ENCODE measurements around the gene CACNA1B. TPM values are rescaled to one million over a fixed set of nuclear protein-coding genes. Genes with fewer than 3 reads are reported as not detected.

Gene CACNA1B
- total and polyA plus RNA-seq, 2 of the 4 experiments (the other 2 are of a cell fraction) = 0.02 TPM; not detected in 1

DNA sequence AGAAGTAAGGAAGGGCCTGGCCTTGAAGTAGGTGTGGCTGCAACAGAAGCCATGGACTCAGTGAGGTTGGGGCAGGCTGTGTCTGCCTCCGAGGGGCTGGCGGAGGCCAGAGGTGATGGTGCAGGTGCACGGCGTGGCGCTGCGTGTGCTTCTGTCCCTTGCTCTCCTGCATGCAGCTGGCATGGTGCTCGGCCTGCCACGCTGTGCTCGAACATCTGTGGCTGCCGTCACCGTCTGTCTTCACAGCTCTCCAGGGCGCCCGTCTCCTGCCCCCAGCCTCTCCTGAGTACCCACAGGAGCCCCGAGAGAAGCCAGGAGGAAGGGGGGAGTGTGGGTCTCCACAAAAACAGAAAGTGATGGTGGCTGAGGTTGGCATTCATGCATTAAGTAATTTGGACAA is 193.7 kb downstream of the CACNA1B start:
- ATAC-seq (ENCODE audit: low read depth) = no peak
- no peak overlapping the region for H3K27ac ChIP-seq (ENCODE audit: insufficient read depth, low read length)
- H3K9me1 ChIP-seq (ENCODE audit: insufficient read depth, low read length) = no peaks in the 10 kb centered on the region
- no peak overlapping the region for H4K91ac ChIP-seq (ENCODE audit: insufficient read depth, low read depth, low read length)
- H3K23ac ChIP-seq (ENCODE audit: low read depth, low read length) = no peak overlapping the region
- in situ Hi-C loops (cut with MboI; ENCODE audit: low sequenced_read_pairs) (no loop called here), dilution Hi-C loops (cut with HindIII; ENCODE audit: low sequenced_read_pairs, unreplicated experiment) (no loop called here), intact Hi-C loops (cut with micrococcal nuclease) (no loop called here)
- no peak overlapping the region for H3K4me3 ChIP-seq (ENCODE audit: insufficient read depth, low read depth, low read length)
- H3K27me3 ChIP-seq (ENCODE audit: control insufficient read depth, insufficient read depth, low read length) = no peaks in the 10 kb centered on the region
- H3K14ac ChIP-seq (replicated peaks; ENCODE audit: low read depth, low read length) = no peak overlapping the region
- H2BK5ac ChIP-seq (ENCODE audit: low read depth, low read length, poor library complexity, severe bottlenecking) = no peak overlapping the region
- no peak for TF ChIP-seq POLR2A (IDR thresholded peaks at IDR 0.05; ENCODE audit: low read depth, low read length)
- no peak for TF ChIP-seq NFE2L2 (IDR thresholded peaks at IDR 0.05; ENCODE audit: low read depth, low read length)
- TF ChIP-seq CHD1 (IDR thresholded peaks at IDR 0.05; ENCODE audit: low read depth, low read length) = no peak
- no peak for TF ChIP-seq CEBPB (IDR thresholded peaks at IDR 0.05; ENCODE audit: low read depth, low read length)
- TF ChIP-seq FOS (IDR thresholded peaks at IDR 0.05; ENCODE audit: low read depth, low read length) = no peak
- no peak for TF ChIP-seq BHLHE40 (IDR thresholded peaks at IDR 0.05; ENCODE audit: low read depth, low read length)
- TF ChIP-seq SMC3 (IDR thresholded peaks at IDR 0.05; ENCODE audit: low read depth, low read length) = no peak
- TF ChIP-seq RFX5 (IDR thresholded peaks at IDR 0.05; ENCODE audit: low read depth, low read length) = no peak
- TF ChIP-seq, protein P1, sequence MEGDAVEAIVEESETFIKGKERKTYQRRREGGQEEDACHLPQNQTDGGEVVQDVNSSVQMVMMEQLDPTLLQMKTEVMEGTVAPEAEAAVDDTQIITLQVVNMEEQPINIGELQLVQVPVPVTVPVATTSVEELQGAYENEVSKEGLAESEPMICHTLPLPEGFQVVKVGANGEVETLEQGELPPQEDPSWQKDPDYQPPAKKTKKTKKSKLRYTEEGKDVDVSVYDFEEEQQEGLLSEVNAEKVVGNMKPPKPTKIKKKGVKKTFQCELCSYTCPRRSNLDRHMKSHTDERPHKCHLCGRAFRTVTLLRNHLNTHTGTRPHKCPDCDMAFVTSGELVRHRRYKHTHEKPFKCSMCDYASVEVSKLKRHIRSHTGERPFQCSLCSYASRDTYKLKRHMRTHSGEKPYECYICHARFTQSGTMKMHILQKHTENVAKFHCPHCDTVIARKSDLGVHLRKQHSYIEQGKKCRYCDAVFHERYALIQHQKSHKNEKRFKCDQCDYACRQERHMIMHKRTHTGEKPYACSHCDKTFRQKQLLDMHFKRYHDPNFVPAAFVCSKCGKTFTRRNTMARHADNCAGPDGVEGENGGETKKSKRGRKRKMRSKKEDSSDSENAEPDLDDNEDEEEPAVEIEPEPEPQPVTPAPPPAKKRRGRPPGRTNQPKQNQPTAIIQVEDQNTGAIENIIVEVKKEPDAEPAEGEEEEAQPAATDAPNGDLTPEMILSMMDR (conservative IDR thresholded peaks at IDR 0.05; ENCODE audit: low read depth, low read length) = no peak
- TF ChIP-seq MXI1 (IDR thresholded peaks at IDR 0.05; ENCODE audit: borderline replicate concordance, low read depth, low read length) = no peak
- TF ChIP-seq RAD21 (IDR thresholded peaks at IDR 0.05; ENCODE audit: low read length) = no peak
- TF ChIP-seq, protein P2, sequence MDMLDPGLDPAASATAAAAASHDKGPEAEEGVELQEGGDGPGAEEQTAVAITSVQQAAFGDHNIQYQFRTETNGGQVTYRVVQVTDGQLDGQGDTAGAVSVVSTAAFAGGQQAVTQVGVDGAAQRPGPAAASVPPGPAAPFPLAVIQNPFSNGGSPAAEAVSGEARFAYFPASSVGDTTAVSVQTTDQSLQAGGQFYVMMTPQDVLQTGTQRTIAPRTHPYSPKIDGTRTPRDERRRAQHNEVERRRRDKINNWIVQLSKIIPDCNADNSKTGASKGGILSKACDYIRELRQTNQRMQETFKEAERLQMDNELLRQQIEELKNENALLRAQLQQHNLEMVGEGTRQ (IDR thresholded peaks at IDR 0.05; ENCODE audit: low read depth, low read length) = no peak
- TF ChIP-seq RCOR1 (IDR thresholded peaks at IDR 0.05; ENCODE audit: insufficient replicate concordance, low read length) = no peak
- TF ChIP-seq MAFK (IDR thresholded peaks at IDR 0.05; ENCODE audit: low read depth, low read length) = no peak
- TF ChIP-seq MAZ (IDR thresholded peaks at IDR 0.05; ENCODE audit: borderline replicate concordance, low read depth, low read length) = no peak
- TF ChIP-seq, protein P3, sequence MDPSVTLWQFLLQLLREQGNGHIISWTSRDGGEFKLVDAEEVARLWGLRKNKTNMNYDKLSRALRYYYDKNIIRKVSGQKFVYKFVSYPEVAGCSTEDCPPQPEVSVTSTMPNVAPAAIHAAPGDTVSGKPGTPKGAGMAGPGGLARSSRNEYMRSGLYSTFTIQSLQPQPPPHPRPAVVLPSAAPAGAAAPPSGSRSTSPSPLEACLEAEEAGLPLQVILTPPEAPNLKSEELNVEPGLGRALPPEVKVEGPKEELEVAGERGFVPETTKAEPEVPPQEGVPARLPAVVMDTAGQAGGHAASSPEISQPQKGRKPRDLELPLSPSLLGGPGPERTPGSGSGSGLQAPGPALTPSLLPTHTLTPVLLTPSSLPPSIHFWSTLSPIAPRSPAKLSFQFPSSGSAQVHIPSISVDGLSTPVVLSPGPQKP (IDR thresholded peaks at IDR 0.05; ENCODE audit: borderline replicate concordance, low read depth, low read length) = no peak
- H3K18ac ChIP-seq (ENCODE audit: low read depth, low read length) = no peak overlapping the region
- WGBS, 2 experiments (ENCODE audit: extremely low coverage in 2 of 2, insufficient read length in 1 of 2) = 64% methylated on average over 5 of the region's 14 CpGs; no CpG with 5 or more reads in 1 of the 2 experiments
- peaks cover 53% of the 10 kb centered on the region for H3K9me3 ChIP-seq (ENCODE audit: control insufficient read depth, insufficient read depth, low read length)
- no peaks in the 10 kb centered on the region for H3K4me1 ChIP-seq (ENCODE audit: control insufficient read depth, insufficient read depth, low read length)
- no peak overlapping the region for H3K4ac ChIP-seq (ENCODE audit: low read depth, low read length)
- H2AK9ac ChIP-seq (replicated peaks; ENCODE audit: low read depth, low read length, poor library complexity) = no peak overlapping the region
- ChIA-PET CTCF (no interaction called here), POLR2A (ENCODE audit: unreplicated experiment) (no interaction called here)
- H2AFZ ChIP-seq (replicated peaks; ENCODE audit: low read length, poor library complexity) = no peak overlapping the region
- no peak overlapping the region for H3K56ac ChIP-seq (ENCODE audit: extremely low read depth, insufficient read depth, low read length)
- no peak overlapping the region for H4K5ac ChIP-seq (ENCODE audit: low read depth, low read length)
- H3K79me1 ChIP-seq (ENCODE audit: low read depth in 1 of 2, low read length in 2 of 2) = no peaks in the 10 kb centered on the region
- no peak overlapping the region for H2AK5ac ChIP-seq (ENCODE audit: low read depth, low read length)
- H2BK20ac ChIP-seq (ENCODE audit: low read depth, low read length) = no peak overlapping the region
- DNase-seq = no peak
- BruUV-seq (replicated peaks) = no TSS peak
- no peak overlapping the region for H4K8ac ChIP-seq (ENCODE audit: low read depth in 2 of 2, low read length in 2 of 2)
- H4K20me1 ChIP-seq (ENCODE audit: insufficient read depth, low read length) = no peaks in the 10 kb centered on the region
- no peaks in the 10 kb centered on the region for H3K36me3 ChIP-seq (ENCODE audit: control insufficient read depth, insufficient read depth, low read length)
- no peak overlapping the region for H3K9ac ChIP-seq (ENCODE audit: low read depth, low read length)
- H2BK120ac ChIP-seq (ENCODE audit: low read depth, low read length) = no peak overlapping the region
- no peak overlapping the region for H3K4me2 ChIP-seq (ENCODE audit: low read depth, low read length)
- no peak overlapping the region for H2BK15ac ChIP-seq (ENCODE audit: low read depth, low read length)

Data from IMR-90 (cell line).